Left lobe of liver (tissue), 2 donors: ENCODE measurements around the gene GCN1. TPM values are rescaled to one million over a fixed set of nuclear protein-coding genes. Genes with fewer than 3 reads are reported as not detected.

Experiments
- ATAC-seq: fragments of 200-7000 bp; cut with Tn5 transposase; one replicate; pipeline ENCODE4 v1.9.1; 2020; ENCODE audit warnings: mild to moderate bottlenecking, moderate library complexity
- DNase-seq: peaks from one replicate; pipeline ENCODE4 v3.0.0-alpha.2; 2020; ENCODE audit warnings: low spot score
- total RNA-seq: library from RNA; stranded (reverse); gene quantifications from one replicate; pipeline ENCODE4 v1.2.1, GENCODE V29; 2021
- donor health status: DM: no; HTN: no; CAD: no; lungs with moderate emphysema.
- donor health status: DM: no; HTN: yes; CAD: no.

GCN1 gene
- total RNA-seq, 1 donor from 2014 or later, result 42.7 TPM

GRCh38 chr12:120230326-120230973, 35.9 kb upstream of the GCN1 start:
- ATAC-seq (no peak), DNase-seq (no peak)

GRCh38 chr12:120229487-120230325, 35.2 kb upstream of the GCN1 start:
- DNase-seq (no peak), ATAC-seq (peak; percentile 5)

DNA sequence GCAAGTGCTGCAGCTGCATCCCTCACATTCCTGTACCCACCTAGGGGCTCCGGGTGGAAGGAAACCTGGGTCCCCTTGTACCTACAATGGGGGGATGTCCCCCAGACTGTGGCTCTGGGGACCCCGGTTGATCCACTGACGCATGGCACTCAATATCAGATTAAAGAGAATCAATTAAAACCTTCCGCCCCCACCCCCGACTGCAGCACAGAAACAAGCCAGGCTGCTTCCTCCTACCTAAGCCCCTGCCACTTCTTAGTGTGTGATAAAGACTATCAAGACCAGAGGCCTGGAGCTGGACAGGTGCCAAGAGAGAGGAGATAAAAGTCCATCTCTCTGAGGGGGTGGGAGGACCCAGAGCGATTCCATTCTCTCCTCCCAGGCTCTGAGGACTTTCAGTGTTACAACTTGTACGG, 34.6 kb upstream of the GCN1 start:
- ATAC-seq, result no peak
- no peak for DNase-seq

DNA sequence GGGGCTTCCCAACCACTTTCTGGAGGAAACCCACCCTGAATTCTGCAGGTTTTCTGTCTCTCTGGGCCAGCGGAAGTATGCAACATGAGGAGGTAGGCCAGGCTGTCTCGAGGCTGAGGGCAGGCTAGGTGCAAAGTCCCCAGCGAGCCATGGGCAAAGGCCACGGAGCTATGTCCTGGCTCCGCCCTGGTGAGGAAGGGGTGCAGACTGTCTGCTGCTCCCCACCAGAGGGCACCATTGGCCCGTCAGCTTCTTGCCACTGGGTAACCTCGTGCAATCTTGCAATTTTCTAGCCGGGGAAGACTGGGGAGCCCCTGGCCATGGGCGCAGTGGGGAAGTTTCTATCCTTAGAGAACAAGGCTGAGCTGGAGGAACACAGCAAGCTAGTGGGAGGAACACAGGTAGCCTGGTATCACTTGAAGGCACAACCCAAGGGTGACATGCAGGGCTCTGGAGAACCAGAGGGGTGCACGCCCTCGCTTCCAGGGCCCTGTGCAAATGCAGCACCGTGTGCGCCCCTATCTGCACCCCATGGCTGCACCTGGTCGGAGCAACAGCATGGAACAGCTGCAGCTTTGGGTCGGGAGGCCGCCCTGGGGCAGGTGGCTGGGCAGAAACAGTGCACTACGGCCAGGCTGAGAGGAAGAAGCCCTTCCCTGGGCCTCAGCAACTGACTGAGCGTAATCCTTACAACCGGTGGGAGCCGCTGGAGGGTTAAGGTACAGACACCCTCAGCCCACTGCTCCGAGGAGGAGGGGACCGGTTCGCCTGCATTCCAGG, 34.0 kb upstream of the GCN1 start:
- ATAC-seq (peak; percentile 87), DNase-seq (peak; percentile 95)

GRCh38 chr12:120228041-120228290, 33.5 kb upstream of the GCN1 start:
- ATAC-seq (no peak), DNase-seq (no peak)

DNA sequence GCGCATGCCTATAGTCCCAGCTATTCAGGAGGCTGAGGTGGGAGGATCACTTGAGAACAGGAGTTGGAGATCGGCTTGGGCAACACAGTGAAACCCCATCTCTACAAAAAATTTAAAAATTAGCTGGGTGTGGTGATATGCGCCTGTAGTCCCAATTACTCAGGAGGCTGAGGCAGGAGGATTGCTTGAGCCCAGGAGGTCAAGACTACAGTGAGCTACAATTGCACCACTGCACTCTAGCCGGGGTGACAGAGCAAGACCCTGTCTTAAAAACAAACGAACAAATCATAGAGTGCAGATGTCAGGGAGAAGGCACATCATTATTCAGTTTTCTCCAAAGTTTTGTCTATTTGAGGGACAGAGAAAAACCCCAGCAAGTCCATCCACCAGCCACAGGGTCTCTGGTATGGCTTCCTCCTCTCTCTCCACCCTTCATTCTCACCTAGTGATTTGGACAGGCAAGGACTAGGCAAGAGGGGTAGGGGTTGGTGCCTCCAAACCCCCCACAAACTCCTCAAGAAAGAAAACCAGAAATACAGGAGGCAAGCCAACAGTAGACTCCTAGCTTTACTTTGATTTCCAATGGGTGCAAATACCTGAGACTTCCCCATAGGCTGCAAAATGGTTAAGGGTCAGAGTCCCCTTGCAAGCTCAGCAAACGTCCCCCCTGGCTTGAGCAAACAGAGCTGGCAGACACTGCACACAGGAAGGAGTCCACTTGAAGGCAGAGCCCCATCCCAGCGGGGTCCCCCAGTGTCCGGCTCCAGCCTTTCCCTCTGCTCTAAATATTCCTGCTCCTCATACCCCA, 32.9 kb upstream of the GCN1 start:
- peak; percentile 64 for ATAC-seq
- peak; percentile 80 for DNase-seq

GRCh38 chr12:120225852-120226640, 31.5 kb upstream of the GCN1 start:
- ATAC-seq (peak; percentile 6), DNase-seq (no peak)

GRCh38 chr12:120225200-120225558, 30.7 kb upstream of the GCN1 start:
- ATAC-seq (no peak), DNase-seq (no peak)

DNA sequence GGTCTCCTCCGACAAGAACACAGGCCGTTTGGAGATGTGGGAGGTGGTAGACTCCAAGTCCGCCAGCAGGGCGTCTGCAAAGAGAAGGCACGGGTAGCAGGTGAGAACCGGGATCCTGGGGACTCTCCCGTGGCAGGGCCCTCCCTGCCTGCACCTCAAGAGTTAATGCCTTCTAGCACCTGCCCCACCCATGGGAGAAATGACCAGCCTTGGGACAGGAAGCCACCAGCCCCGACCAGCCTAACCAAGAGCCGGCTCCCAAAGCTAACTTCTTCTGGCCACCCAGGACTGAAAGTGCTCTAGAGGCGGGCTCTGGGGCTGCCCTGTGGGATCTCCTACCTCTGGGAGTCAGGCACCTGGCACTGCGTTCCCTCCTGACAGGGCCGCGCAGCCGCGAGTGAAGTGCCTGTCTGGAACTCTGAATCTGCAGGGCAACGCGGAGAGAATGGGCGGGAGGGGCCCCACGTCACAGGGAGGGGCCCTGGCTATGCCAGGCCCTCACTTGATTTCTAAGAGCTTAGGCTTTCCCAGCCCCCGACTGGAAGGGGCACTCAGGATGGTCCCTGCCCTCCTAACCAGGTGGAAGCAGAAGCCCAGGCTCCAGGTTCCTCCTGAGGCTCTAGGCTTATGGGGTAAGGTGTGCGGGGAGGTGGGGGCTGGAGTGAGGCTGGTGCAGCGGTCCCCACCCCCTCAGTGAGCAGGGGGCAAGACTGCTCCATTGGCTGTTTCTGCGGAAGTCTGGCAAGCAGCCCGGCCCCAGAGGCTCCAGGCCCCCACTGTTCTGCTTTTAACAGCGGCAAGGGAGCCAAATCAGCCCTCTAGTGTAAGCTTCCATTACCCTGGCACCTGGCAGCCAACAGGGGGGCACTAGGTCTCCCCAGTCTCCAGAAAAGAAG, 30.0 kb upstream of the GCN1 start:
- ATAC-seq, result no peak
- no peak for DNase-seq

GRCh38 chr12:120223458-120224303, 29.2 kb upstream of the GCN1 start:
- DNase-seq (no peak), ATAC-seq (no peak)

GRCh38 chr12:120222288-120222832, 27.8 kb upstream of the GCN1 start:
- no peak for ATAC-seq
- DNase-seq, result no peak

- no peak for ATAC-seq
- DNase-seq, result no peak
Observed at GRCh38 chr12:120221576-120221900, 27.0 kb upstream of the GCN1 start.

- ATAC-seq (no peak), DNase-seq (no peak)
Observed at GRCh38 chr12:120220838-120221575, 26.5 kb upstream of the GCN1 start.

DNA sequence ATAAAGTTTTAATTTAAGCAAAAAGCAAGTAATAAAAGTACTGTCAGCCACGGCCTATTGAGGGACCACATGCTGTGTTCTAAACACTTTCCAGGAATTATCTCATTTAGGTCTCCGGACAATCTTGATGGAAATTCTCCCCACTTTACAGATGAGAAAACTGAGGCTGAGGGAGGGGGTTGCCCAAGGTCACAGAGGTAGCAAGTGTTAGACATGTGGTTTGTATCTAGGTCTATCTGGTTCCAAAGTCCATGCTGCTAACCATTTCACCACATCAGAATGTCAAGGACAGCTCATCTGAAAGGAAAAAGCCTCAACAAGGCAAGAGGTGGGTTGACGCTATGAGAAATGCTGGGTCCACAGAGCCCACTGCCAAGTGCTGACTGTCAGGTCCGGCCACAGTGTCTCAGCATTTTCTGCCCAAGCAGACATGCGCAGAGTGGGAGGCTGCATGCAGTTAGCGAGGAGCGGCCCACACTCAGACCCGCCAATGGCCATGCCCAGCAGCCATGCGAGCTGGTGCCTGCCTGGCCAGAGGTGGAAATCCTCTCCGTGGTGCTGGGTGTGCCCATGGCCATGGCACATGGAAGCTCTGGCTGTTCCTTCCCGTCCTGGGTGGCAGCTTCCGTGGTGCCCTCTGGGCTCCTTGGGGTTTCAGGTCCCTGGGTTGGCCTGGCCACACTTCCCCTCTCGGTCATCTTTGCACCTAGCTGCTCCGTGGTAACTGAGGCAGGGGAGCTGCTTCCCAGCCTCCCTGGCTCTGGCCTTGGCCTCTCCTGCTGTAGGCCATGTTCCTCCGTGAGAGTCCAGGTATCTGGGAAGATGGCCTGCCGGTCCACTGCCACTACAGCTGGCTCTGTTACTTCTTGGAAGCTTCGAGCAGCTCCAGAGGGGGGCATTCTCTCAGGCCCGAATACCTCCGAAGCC, 24.4 kb upstream of the GCN1 start:
- DNase-seq (no peak), ATAC-seq (no peak)

DNA sequence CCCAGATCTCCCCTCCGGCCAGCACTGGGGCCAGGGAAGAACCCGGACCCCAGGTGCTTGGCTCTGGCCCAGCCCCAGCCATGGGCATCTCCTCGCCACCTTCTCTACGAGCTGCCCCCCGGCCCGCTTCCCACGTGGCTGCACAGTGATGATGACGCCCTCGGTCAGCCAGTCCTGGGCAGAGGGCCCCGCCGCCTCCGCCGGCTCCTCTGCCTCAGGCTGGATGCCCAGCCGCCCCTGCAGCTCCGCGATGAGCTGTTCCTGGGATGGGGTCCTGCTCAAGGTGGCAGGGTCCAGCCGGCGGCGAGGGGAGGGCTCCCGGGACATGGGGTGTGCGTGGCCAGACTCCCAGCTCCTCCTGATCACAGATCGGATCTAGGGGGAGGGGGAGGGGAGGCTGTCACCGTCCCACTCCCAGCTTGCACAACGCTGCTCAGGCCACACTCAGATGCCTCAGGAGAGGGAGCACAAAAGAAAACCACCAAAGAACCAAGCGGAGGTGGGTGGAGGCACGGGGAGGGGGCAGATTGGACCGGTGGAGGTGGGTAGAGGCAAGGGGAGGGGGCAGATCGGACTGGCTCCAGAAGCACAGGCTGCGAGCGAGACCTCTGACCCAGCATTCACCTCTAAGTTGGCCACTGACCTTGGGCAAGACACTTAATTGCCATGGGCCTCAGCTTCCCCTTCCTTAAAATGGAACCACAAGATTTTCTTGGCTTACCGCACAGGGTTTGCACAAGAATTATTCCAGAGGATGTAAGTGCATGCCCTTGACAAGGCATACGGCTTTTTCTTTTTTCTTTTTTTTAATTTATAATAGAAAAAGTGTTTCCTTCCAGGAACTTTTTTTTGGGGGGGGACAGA, 22.5 kb upstream of the GCN1 start:
- no peak for ATAC-seq
- no peak for DNase-seq
